Measurements from ENCODE around the gene ZNF688. TPM values are rescaled to one million over a fixed set of nuclear protein-coding genes. Genes with fewer than 3 reads are reported as not detected.

Gene ZNF688
- total and polyA plus RNA-seq, 9 of the 15 experiments (the other 6 are each of a cell fraction or from before 2014, with no cell fraction given): 0.48 to 12.9 (median 4.5) TPM

GRCh38 chr16:30535777-30536190, 35.7 kb downstream of the ZNF688 start (continued):
- TF ChIP-seq IRF9 (tag; IDR thresholded peaks at IDR 0.05) (no peak), MYC (IDR thresholded peaks at IDR 0.05; ENCODE audit: low read depth, low read length) (peak; percentile 98), MYC (CRISPR knock-in tag; IDR thresholded peaks at IDR 0.05; ENCODE audit: borderline replicate concordance, low read depth) (peak; percentile 75; the same call in 1 of the 2 replicates), EHMT2 (IDR thresholded peaks at IDR 0.05) (no peak), KLF6 (CRISPR knock-in tag; IDR thresholded peaks at IDR 0.05; ENCODE audit: borderline replicate concordance) (no peak), HEY1 (CRISPR knock-in tag; IDR thresholded peaks at IDR 0.05; ENCODE audit: borderline replicate concordance) (no peak), HMBOX1 (IDR thresholded peaks at IDR 0.05) (no peak), MAFF (IDR thresholded peaks at IDR 0.05; ENCODE audit: low read length) (no peak), TRIM24 (IDR thresholded peaks at IDR 0.05) (no peak), SMARCE1 (IDR thresholded peaks at IDR 0.05) (no peak), NR2C1 (IDR thresholded peaks at IDR 0.05) (no peak), NR2C1 (tag; IDR thresholded peaks at IDR 0.05) (peak; percentile 41; the same call in 1 of the 2 replicates), PTRF (tag; IDR thresholded peaks at IDR 0.05) (no peak), ZNF77 (CRISPR knock-in tag; IDR thresholded peaks at IDR 0.05) (no peak), ETV6 (IDR thresholded peaks at IDR 0.05; ENCODE audit: borderline replicate concordance in 1 of 2, low read depth in 2 of 2, low read length in 1 of 2) (no peak), ETV6 (CRISPR knock-in tag; IDR thresholded peaks at IDR 0.05; ENCODE audit: borderline replicate concordance) (no peak), KAT8 (IDR thresholded peaks at IDR 0.05; ENCODE audit: low read depth) (no peak), ZBTB7A (IDR thresholded peaks at IDR 0.05; ENCODE audit: borderline replicate concordance, control insufficient read depth, low read depth, low read length) (no peak; the same call in 1 of the 2 replicates), PML (IDR thresholded peaks at IDR 0.05; ENCODE audit: low read length) (no peak), KLF1 (tag; IDR thresholded peaks at IDR 0.05) (no peak), RBBP5 (IDR thresholded peaks at IDR 0.05; ENCODE audit: borderline replicate concordance, insufficient read depth, low read length, poor library complexity, severe bottlenecking) (peak; percentile 62), SOX6 (IDR thresholded peaks at IDR 0.05) (no peak), DPF2 (IDR thresholded peaks at IDR 0.05) (no peak), KLF16 (IDR thresholded peaks at IDR 0.05) (no peak), ZBTB8A (IDR thresholded peaks at IDR 0.05; ENCODE audit: partially characterized antibody) (no peak), ZNF551 (CRISPR knock-in tag; IDR thresholded peaks at IDR 0.05) (no peak), ZNF140 (CRISPR knock-in tag; IDR thresholded peaks at IDR 0.05) (no peak), MTA3 (IDR thresholded peaks at IDR 0.05; ENCODE audit: borderline replicate concordance) (no peak)
- TF ChIP-seq, protein P1, sequence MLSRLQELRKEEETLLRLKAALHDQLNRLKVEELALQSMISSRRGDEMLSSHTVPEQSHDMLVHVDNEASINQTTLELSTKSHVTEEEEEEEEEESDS (CRISPR knock-in tag; IDR thresholded peaks at IDR 0.05): no peak
- TF ChIP-seq, protein P2, sequence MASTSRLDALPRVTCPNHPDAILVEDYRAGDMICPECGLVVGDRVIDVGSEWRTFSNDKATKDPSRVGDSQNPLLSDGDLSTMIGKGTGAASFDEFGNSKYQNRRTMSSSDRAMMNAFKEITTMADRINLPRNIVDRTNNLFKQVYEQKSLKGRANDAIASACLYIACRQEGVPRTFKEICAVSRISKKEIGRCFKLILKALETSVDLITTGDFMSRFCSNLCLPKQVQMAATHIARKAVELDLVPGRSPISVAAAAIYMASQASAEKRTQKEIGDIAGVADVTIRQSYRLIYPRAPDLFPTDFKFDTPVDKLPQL (IDR thresholded peaks at IDR 0.05; ENCODE audit: extremely low read depth, insufficient read length): peak; percentile 45
